ENCODE measurements around the gene HOXD11.
A peak's percentile ranks its signal among the peaks of the same experiment; 100 is the strongest.

HOXD11 gene

GRCh38 chr2:176094349-176094748, 12.7 kb upstream of the HOXD11 start:
- no CpG with 5 or more reads among the region's 12 CpGs for WGBS (ENCODE audit: insufficient coverage, insufficient read length)
- DNase-seq (ENCODE audit: low read depth, low spot score), result no peak
- peaks cover 5% of the 10 kb centered on the region; the same call in 1 of the 2 replicates for H3K4me1 ChIP-seq (ENCODE audit: control insufficient read depth, insufficient read depth, low read length)
- H3K9me3 ChIP-seq (ENCODE audit: control insufficient read depth, insufficient read depth, low read length), result no peaks in the 10 kb centered on the region
- H3K4me3 ChIP-seq (ENCODE audit: low read length), result no peak overlapping the region
- H3K27me3 ChIP-seq (ENCODE audit: control insufficient read depth, insufficient read depth, low read length), result peaks cover 70% of the 10 kb centered on the region
- H3K36me3 ChIP-seq (ENCODE audit: control insufficient read depth, insufficient read depth, low read length), result no peaks in the 10 kb centered on the region
- H3K27ac ChIP-seq (ENCODE audit: low read length), result no peak overlapping the region

- no peak overlapping the region for H3K4me3 ChIP-seq (ENCODE audit: low read length)
- no peaks in the 10 kb centered on the region for H3K36me3 ChIP-seq (ENCODE audit: control insufficient read depth, insufficient read depth, low read length)
- DNase-seq (ENCODE audit: low read depth, low spot score), result no peak
- H3K27me3 ChIP-seq (ENCODE audit: control insufficient read depth, insufficient read depth, low read length), result peaks cover 70% of the 10 kb centered on the region
- no peaks in the 10 kb centered on the region for H3K9me3 ChIP-seq (ENCODE audit: control insufficient read depth, insufficient read depth, low read length)
- WGBS (ENCODE audit: insufficient coverage, insufficient read length), result no CpG with 5 or more reads among the region's 5 CpGs
- H3K27ac ChIP-seq (ENCODE audit: low read length), result no peak overlapping the region
- H3K4me1 ChIP-seq (ENCODE audit: control insufficient read depth, insufficient read depth, low read length), result peaks cover 6% of the 10 kb centered on the region; the same call in 1 of the 2 replicates
These were observed 11.7 kb upstream of the HOXD11 start for GRCh38 chr2:176095421-176095820.

GRCh38 chr2:176096243-176096985, 10.7 kb upstream of the HOXD11 start:
- no peaks in the 10 kb centered on the region for H3K9me3 ChIP-seq (ENCODE audit: control insufficient read depth, insufficient read depth, low read length)
- H3K4me3 ChIP-seq (ENCODE audit: low read length), result no peak overlapping the region; the same call in 1 of the 2 replicates
- no CpG with 5 or more reads among the region's 16 CpGs for WGBS (ENCODE audit: insufficient coverage, insufficient read length)
- DNase-seq (ENCODE audit: low read depth, low spot score), result no peak
- H3K4me1 ChIP-seq (ENCODE audit: control insufficient read depth, insufficient read depth, low read length), result peaks cover 6% of the 10 kb centered on the region; the same call in 1 of the 2 replicates
- no peak overlapping the region for H3K27ac ChIP-seq (ENCODE audit: low read length)
- no peaks in the 10 kb centered on the region for H3K36me3 ChIP-seq (ENCODE audit: control insufficient read depth, insufficient read depth, low read length)
- H3K27me3 ChIP-seq (ENCODE audit: control insufficient read depth, insufficient read depth, low read length), result peaks cover 71% of the 10 kb centered on the region

GRCh38 chr2:176096986-176097819, 9.9 kb upstream of the HOXD11 start:
- Histone ChIP-seq H3K36me3 (ENCODE audit: control insufficient read depth, insufficient read depth, low read length) (no peaks in the 10 kb centered on the region), H3K27ac (ENCODE audit: low read length) (no peak overlapping the region), H3K4me3 (ENCODE audit: low read length) (no peak overlapping the region; the same call in 1 of the 2 replicates), H3K27me3 (ENCODE audit: control insufficient read depth, insufficient read depth, low read length) (peaks cover 71% of the 10 kb centered on the region), H3K9me3 (ENCODE audit: control insufficient read depth, insufficient read depth, low read length) (no peaks in the 10 kb centered on the region), H3K4me1 (ENCODE audit: control insufficient read depth, insufficient read depth, low read length) (peaks cover 6% of the 10 kb centered on the region; the same call in 1 of the 2 replicates)
- DNase-seq (ENCODE audit: low read depth, low spot score), result peak; percentile 87
- WGBS (ENCODE audit: insufficient coverage, insufficient read length), result no CpG with 5 or more reads among the region's 45 CpGs

GRCh38 chr2:176097820-176098365, 9.2 kb upstream of the HOXD11 start:
- Histone ChIP-seq H3K9me3 (ENCODE audit: control insufficient read depth, insufficient read depth, low read length) (no peaks in the 10 kb centered on the region), H3K36me3 (ENCODE audit: control insufficient read depth, insufficient read depth, low read length) (no peaks in the 10 kb centered on the region), H3K4me1 (ENCODE audit: control insufficient read depth, insufficient read depth, low read length) (peaks cover 6% of the 10 kb centered on the region; the same call in 1 of the 2 replicates), H3K4me3 (ENCODE audit: low read length) (no peak overlapping the region), H3K27me3 (ENCODE audit: control insufficient read depth, insufficient read depth, low read length) (peaks cover 78% of the 10 kb centered on the region), H3K27ac (ENCODE audit: low read length) (no peak overlapping the region)
- no CpG with 5 or more reads among the region's 18 CpGs for whole genome bisulfite sequencing (ENCODE audit: insufficient coverage, insufficient read length)
- DNase-seq (ENCODE audit: low read depth, low spot score), result no peak

- no CpG with 5 or more reads among the region's 35 CpGs for WGBS (ENCODE audit: insufficient coverage, insufficient read length)
- Histone ChIP-seq H3K27me3 (ENCODE audit: control insufficient read depth, insufficient read depth, low read length) (peaks cover 79% of the 10 kb centered on the region), H3K36me3 (ENCODE audit: control insufficient read depth, insufficient read depth, low read length) (no peaks in the 10 kb centered on the region), H3K9me3 (ENCODE audit: control insufficient read depth, insufficient read depth, low read length) (no peaks in the 10 kb centered on the region), H3K4me3 (ENCODE audit: low read length) (no peak overlapping the region), H3K27ac (ENCODE audit: low read length) (no peak overlapping the region), H3K4me1 (ENCODE audit: control insufficient read depth, insufficient read depth, low read length) (peaks cover 3% of the 10 kb centered on the region; the same call in 1 of the 2 replicates)
- no peak for DNase-seq (ENCODE audit: low read depth, low spot score)
These were observed 8.5 kb upstream of the HOXD11 start for GRCh38 chr2:176098366-176099158.

GRCh38 chr2:176099159-176099727, 7.8 kb upstream of the HOXD11 start:
- Histone ChIP-seq H3K27ac (ENCODE audit: low read length) (no peak overlapping the region), H3K4me1 (ENCODE audit: control insufficient read depth, insufficient read depth, low read length) (peaks cover 3% of the 10 kb centered on the region; the same call in 1 of the 2 replicates), H3K27me3 (ENCODE audit: control insufficient read depth, insufficient read depth, low read length) (peaks cover 79% of the 10 kb centered on the region), H3K36me3 (ENCODE audit: control insufficient read depth, insufficient read depth, low read length) (no peaks in the 10 kb centered on the region; the same call in 1 of the 2 replicates), H3K9me3 (ENCODE audit: control insufficient read depth, insufficient read depth, low read length) (no peaks in the 10 kb centered on the region), H3K4me3 (ENCODE audit: low read length) (no peak overlapping the region)
- WGBS (ENCODE audit: insufficient coverage, insufficient read length), result no CpG with 5 or more reads among the region's 30 CpGs
- no peak for DNase-seq (ENCODE audit: low read depth, low spot score)

GRCh38 chr2:176099728-176100546, 7.1 kb upstream of the HOXD11 start, which contains the start of gene HOXD12:
Gene HOXD12, plus strand, starts transcription at chr2:176099795. Its CDS starts 7 bp downstream, at chr2:176099802.
- H3K9me3 ChIP-seq (ENCODE audit: control insufficient read depth, insufficient read depth, low read length), result no peaks in the 10 kb centered on the region
- WGBS (ENCODE audit: insufficient coverage, insufficient read length), result no CpG with 5 or more reads among the region's 70 CpGs
- no peak for DNase-seq (ENCODE audit: low read depth, low spot score)
- peaks cover 3% of the 10 kb centered on the region; the same call in 1 of the 2 replicates for H3K4me1 ChIP-seq (ENCODE audit: control insufficient read depth, insufficient read depth, low read length)
- no peaks in the 10 kb centered on the region; the same call in 1 of the 2 replicates for H3K36me3 ChIP-seq (ENCODE audit: control insufficient read depth, insufficient read depth, low read length)
- H3K27me3 ChIP-seq (ENCODE audit: control insufficient read depth, insufficient read depth, low read length), result peaks cover 80% of the 10 kb centered on the region
- H3K27ac ChIP-seq (ENCODE audit: low read length), result no peak within 1 kb of the TSS
- no peak within 1 kb of the TSS for H3K4me3 ChIP-seq (ENCODE audit: low read length)

GRCh38 chr2:176100547-176101140, 6.4 kb upstream of the HOXD11 start:
- Histone ChIP-seq H3K36me3 (ENCODE audit: control insufficient read depth, insufficient read depth, low read length) (no peaks in the 10 kb centered on the region; the same call in 1 of the 2 replicates), H3K4me1 (ENCODE audit: control insufficient read depth, insufficient read depth, low read length) (peaks cover 5% of the 10 kb centered on the region), H3K27me3 (ENCODE audit: control insufficient read depth, insufficient read depth, low read length) (peaks cover 80% of the 10 kb centered on the region), H3K4me3 (ENCODE audit: low read length) (no peak overlapping the region), H3K9me3 (ENCODE audit: control insufficient read depth, insufficient read depth, low read length) (no peaks in the 10 kb centered on the region), H3K27ac (ENCODE audit: low read length) (no peak overlapping the region)
- no peak for DNase-seq (ENCODE audit: low read depth, low spot score)
- no CpG with 5 or more reads among the region's 28 CpGs for WGBS (ENCODE audit: insufficient coverage, insufficient read length)

All from iPS DF 6.9 (cell line).